MG63 (cell line): ENCODE results near the gene HOXC11. TPM values are rescaled to one million over a fixed set of nuclear protein-coding genes. Genes with fewer than 3 reads are reported as not detected.

Experiments
- DNase-seq: peaks from one replicate; pipeline ENCODE4 v3.0.0-alpha.2; 2020
- H3K27me3 ChIP-seq: fragments of 250-450 bp; sonication (Bioruptor Pico); 2 replicates; pipeline ENCODE4 v1.5.1; 2020; ENCODE audit warnings: mild to moderate bottlenecking, moderate library complexity
- H3K36me3 ChIP-seq: fragments of 250-450 bp; sonication (Bioruptor Pico); 2 replicates; pipeline ENCODE4 v1.5.1; 2020; ENCODE audit warnings: mild to moderate bottlenecking, moderate library complexity
- H3K4me3 ChIP-seq: fragments of 250-450 bp; sonication (Bioruptor Pico); 2 replicates; pipeline ENCODE4 v1.5.1; 2020; ENCODE audit warnings: mild to moderate bottlenecking, moderate library complexity
- H3K9me3 ChIP-seq: fragments of 250-450 bp; sonication (Bioruptor Pico); 2 replicates; pipeline ENCODE4 v1.5.1; 2020; ENCODE audit warnings: mild to moderate bottlenecking, moderate library complexity
- total RNA-seq: library from RNA; depleted of rRNA; stranded (reverse); fragments of >200 nt; shearing (Covaris generic); gene quantifications from 2 replicates; pipeline ENCODE4 v1.2.3, GENCODE V29; 2014; ENCODE audit warnings: low replicate concordance

The HOXC11 gene
- total RNA-seq, 1 experiment from 2014 or later = 1.3 TPM

DNA sequence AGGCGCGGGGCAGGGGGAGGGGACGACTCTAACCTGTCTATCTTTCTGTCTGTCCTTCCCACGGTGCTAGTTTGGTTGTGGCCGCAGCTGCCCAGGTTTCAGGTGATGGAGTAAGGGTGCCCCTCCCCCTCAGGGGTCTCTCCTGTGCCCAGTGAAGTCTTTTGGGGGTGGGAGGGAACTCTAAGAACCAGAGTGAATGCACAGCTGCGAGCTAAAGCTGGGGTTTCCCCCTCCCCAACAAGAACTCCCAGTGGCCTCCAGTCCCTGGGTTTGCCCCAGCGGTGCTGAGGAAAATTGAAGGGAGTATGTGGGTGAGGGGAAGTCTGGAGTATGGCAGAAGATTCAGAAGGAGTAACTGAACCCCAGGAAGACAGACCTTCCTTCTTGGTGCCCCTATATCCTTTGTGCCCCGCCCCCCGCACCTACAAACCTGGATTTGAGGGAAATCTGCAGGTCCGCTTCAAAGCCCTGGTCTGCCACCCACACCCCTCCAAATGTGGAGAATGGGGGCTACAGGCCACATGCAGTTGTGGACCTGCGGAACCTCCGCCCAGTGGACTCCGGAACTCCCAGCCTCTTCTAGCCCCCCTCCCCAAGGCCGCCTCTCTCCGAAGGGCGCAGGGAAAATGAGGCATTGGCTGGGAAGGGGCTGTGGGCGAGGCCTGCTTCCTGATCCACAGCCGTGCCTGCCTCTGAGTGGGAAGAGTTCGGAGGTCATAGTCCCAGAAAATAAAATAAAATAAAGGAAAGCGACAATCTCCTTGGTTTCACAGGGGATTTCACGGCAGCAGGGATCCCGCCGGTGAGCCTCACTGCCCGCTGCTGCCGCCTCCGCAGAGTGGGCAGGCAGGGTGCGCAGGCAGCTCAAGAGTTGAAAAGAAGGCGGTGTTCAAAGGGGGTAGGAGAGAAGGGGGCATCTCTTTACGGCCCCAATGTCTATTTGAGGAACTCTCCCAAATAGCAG is 23.6 kb downstream of the HOXC11 start:
- H3K36me3 ChIP-seq = peaks cover 8% of the 10 kb centered on the region
- DNase-seq = peak; percentile 47
- no peaks in the 10 kb centered on the region for H3K9me3 ChIP-seq
- H3K4me3 ChIP-seq = peak overlapping the region; percentile 72
- no peaks in the 10 kb centered on the region for H3K27me3 ChIP-seq

DNA sequence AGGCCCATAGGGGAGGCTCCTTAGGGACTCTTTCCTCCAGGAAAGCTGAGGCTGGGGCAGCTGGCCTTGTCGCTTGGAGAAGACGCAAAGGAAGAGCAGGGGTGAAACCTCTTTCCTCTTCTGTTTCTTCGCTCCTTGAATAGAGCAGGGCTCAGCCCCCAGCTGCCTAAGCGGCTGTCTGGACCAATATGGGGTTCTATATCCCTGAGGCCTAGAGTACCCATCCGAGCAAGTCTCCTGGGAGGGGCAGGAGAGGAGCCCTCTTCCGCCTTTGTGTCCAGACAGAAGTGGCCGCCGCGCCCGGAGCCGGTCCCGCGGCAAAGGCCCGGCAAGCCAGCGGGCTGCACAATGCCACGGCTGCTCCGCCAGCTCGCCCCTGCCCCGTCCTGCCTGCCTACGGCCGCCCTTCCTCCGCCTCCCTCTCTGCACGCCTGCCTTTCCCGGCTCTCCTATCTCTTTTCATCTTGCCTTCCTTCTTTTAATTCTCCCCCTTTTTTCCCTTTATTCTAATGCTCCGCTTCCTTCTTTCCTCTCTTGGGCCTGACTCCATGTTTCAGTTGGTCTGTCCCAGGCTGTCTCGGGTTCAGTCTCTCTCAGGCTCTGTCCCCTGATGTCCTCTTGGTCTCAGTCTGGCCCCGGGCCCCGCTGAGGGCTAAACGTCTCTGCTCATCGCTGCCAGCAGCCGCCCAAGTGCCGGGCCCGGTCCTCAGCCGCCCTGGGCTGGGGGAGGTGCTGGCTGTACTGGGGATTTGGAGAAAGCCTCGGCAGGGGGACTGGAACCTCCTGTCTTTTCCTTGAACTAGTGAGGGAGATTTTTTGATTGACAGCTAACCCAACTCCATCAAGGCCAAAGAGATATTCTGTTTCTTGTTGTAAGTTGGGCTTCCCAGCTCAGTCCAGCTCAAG is 24.5 kb downstream of the HOXC11 start:
- DNase-seq = peak; percentile 68
- H3K36me3 ChIP-seq = peaks cover 8% of the 10 kb centered on the region
- peak overlapping the region; percentile 72 for H3K4me3 ChIP-seq
- H3K9me3 ChIP-seq = no peaks in the 10 kb centered on the region
- no peaks in the 10 kb centered on the region for H3K27me3 ChIP-seq

DNA sequence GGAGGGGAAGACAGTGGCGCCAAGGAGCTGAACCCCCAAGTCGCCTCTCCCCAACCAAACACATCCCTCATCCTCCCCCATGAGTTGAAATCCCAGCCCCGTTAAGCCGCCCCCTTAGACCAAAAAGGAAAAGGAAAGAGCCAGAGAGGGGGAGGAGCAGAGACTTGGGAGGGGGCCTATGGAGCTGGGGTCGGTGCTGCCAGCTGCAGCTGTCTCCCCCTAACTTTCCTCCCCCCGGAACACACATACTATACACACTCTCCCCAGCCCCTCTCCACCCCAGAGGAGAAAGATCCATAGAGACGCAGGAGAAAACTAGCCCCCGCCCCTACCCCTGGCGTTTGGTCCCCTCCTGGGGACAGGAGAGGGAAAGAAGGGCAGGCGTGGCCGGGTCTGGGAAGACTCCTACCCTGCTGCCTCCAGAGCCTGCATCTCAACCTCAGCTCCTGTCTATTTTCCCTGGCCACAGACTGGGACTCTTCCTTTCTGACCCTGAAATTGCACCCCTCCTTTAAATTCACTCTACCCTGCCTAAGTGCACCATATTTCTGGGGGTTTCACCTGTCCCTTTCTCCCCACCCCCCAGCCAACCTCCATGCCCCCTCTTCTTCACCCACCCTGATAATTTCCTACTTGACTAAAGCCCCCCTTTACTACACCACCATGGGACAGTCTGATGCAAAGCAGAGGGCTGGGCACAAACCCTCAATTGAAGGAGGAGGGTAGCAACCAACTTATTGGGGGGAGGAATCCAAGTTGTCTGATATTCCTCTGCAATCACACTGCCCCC is 25.4 kb downstream of the HOXC11 start:
- Histone ChIP-seq H3K4me3 (peak overlapping the region; percentile 72), H3K27me3 (no peaks in the 10 kb centered on the region), H3K9me3 (no peaks in the 10 kb centered on the region), H3K36me3 (peaks cover 13% of the 10 kb centered on the region)
- DNase-seq = no peak

DNA sequence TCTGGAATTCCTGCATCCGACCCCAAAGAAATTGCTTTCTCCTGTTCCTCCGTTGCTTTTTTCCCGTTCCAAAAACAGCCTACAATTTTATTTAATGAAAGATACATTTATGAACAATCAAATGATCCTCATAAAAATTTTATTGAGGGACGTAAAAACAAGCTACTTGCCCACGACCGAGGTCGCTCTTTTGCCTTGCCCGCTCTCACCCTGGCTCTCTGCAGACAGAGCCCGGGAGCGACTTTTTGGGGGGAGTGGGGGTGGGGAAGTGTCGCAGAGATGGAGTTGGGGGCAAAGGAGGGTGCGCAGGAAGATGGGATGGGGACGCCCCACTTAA is 25.9 kb downstream of the HOXC11 start:
- DNase-seq = no peak
- peaks cover 13% of the 10 kb centered on the region for H3K36me3 ChIP-seq

DNA sequence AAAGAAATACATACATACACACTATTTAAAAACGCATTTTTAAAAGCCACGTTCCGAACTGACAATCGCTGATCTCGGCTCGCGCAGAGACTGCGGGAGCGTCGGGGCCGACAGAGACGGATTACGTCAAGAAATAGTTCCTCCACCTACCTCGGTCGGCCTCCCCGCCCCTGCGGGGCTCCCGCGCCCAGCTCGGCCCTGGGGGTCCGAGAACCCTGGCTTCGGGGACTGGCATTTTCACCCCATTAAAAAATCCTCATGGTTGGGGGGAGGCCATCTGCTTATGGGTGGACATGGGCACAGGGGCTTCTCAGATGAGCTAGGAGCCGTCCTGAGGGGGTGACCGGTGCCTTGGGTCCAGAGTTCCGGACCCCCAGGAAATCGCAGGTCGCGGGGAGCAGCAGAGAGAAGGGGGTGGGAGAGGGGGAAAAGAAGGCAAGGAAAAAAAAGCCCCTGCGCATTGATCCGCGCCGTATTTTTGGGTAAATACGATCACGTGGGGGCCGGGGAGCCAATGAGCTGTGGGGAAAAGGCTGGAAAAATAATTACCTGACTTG is 26.7 kb downstream of the HOXC11 start:
- Histone ChIP-seq H3K27me3 (no peaks in the 10 kb centered on the region), H3K4me3 (peak overlapping the region; percentile 72), H3K9me3 (no peaks in the 10 kb centered on the region), H3K36me3 (peaks cover 13% of the 10 kb centered on the region)
- DNase-seq = peak; percentile 81

More for the DNA sequence above, 25.9 kb downstream of the HOXC11 start:
- H3K9me3 ChIP-seq = no peaks in the 10 kb centered on the region
- H3K4me3 ChIP-seq = peak overlapping the region; percentile 72
- no peaks in the 10 kb centered on the region for H3K27me3 ChIP-seq

DNA sequence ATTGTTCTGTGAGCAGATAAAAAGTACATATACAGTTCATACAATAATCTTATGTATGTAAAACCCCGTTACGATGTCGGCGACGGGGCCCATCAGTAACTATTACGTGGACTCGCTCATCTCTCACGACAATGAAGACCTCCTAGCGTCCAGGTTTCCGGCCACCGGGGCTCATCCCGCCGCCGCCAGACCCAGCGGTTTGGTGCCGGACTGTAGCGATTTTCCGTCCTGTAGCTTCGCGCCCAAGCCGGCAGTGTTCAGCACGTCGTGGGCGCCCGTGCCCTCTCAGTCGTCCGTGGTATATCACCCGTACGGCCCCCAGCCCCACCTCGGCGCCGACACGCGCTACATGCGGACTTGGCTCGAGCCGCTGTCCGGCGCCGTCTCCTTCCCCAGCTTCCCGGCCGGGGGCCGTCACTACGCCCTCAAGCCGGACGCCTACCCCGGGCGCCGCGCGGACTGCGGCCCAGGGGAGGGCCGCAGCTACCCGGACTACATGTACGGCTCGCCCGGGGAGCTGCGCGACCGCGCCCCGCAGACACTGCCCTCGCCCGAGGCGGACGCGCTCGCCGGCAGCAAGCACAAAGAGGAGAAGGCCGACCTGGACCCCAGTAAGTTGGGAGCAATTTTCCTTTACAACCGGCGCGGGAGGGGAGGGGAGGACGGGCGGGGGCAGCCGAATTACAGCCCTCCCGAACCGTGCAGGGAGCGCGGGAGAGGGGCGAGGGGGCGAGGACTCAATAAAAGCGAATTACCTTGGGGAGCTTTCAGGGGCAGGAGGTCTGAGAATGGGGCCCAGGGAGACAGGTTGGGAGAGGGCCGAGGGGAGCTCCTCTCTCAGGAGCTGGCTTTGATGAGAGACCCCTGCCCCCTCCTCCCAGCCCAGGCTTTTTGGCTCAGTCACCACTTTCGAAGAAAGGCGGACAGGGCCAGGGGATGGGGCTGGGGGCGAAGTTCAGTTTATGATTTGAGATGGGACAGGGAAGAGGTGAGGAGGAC is 27.5 kb downstream of the HOXC11 start, which contains the start of gene HOXC9:
Gene HOXC9, plus strand, starts transcription at position 46 of the 999 bp plus-strand sequence. Its CDS starts 28 bp downstream, at position 74.
- Histone ChIP-seq H3K27me3 (no peaks in the 10 kb centered on the region), H3K9me3 (no peaks in the 10 kb centered on the region), H3K4me3 (peak within 1 kb of the TSS; percentile 72), H3K36me3 (peaks cover 9% of the 10 kb centered on the region; the same call in 1 of the 2 replicates)
- DNase-seq = no peak

DNA sequence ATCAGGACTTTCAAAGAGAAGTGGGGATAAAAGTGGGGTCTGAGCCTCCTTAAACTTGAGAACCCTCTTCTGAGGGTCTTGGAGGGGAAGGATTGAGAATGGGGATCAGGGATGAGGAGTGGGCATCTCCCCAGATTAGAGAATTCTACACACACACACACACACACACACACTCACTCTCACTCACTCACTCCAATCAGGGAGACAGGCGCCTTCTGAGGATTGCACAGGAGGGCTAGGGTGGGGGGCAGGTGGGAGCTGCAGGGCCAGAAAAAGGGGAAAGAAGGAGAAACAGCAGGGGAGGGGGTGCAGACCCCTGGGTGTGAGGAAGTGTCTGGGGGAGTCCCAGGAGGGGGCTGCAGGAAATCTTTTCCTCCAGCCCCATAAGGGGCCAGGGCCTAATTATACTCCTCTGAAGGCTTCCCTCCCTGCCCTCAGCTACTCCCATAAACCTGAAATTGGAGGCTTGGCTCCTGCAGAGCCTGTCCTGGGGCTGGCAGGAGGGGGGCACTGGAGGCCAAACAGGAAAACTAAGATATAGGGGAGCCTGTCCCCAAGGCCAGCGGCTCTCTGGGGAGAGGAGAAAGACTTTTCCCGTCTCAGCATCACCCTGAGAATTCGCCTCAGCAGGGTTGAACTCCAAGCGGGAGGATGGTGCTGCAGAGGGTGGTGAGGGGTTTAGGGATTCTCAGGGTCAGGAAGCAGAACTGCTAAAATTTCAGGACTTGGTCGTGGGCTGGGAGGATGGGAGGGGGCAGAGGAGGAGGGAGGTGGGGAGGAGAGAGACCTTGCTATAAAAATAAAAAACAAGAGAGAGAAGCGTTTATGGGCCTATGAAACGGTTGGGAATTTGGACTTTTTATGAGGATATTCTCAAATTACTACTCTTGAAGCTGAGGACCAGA is 28.6 kb downstream of the HOXC11 start:
- no peak for DNase-seq
- Histone ChIP-seq H3K27me3 (no peaks in the 10 kb centered on the region), H3K9me3 (no peaks in the 10 kb centered on the region), H3K4me3 (peak overlapping the region; percentile 72), H3K36me3 (peaks cover 15% of the 10 kb centered on the region)

DNA sequence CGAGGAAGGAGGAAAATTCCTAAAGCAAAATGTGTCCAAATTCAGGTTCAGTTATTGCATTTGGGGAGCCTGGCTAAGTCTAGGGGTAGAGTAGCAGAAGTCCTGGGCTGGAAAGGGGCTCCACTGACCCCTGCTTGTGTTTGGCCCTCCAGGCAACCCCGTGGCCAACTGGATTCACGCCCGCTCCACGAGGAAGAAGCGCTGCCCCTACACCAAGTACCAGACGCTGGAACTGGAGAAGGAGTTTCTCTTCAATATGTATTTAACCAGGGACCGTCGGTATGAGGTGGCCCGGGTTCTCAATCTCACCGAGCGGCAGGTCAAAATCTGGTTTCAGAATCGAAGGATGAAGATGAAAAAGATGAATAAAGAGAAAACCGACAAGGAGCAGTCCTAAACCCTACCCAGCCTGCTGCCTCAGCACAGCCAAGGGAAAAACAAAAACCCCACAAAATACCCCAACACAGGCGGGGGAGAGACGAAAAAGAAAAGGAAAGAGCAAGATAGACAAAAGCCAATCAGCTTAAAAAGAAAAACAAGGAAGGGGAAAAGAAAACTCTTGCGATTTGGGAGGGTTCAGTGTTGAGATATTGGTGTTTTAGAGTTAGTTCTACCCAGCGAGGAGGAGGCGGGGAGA is 29.5 kb downstream of the HOXC11 start:
- no peaks in the 10 kb centered on the region for H3K27me3 ChIP-seq
- no peak overlapping the region for H3K4me3 ChIP-seq
- H3K9me3 ChIP-seq = no peaks in the 10 kb centered on the region
- DNase-seq = no peak
- peaks cover 15% of the 10 kb centered on the region for H3K36me3 ChIP-seq

DNA sequence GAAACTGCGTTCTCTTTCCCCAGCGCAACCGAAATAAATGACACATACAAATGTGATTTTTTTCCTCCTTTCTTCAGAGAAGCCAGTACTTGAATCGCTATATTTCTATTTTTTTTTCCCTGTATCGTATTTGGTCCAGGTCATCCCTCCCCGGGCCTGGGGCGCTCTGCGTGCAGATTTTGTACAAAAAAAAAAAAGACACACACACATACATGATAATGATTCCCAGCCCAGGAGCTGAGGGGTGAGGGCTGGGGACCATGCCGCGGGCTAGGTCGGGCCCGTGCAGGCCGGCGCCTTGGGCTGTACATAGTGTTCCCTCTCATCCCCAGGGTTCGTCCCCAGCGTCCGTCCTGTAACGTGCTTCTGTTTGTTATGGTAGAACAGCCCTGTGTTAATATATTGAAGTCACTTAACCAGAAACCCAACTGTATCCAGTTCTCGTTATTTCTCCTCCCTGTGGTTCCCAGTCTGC is 30.0 kb downstream of the HOXC11 start:
- no peak overlapping the region for H3K4me3 ChIP-seq
- no peaks in the 10 kb centered on the region for H3K27me3 ChIP-seq
- H3K9me3 ChIP-seq = no peaks in the 10 kb centered on the region
- no peak for DNase-seq
- H3K36me3 ChIP-seq = peaks cover 15% of the 10 kb centered on the region

DNA sequence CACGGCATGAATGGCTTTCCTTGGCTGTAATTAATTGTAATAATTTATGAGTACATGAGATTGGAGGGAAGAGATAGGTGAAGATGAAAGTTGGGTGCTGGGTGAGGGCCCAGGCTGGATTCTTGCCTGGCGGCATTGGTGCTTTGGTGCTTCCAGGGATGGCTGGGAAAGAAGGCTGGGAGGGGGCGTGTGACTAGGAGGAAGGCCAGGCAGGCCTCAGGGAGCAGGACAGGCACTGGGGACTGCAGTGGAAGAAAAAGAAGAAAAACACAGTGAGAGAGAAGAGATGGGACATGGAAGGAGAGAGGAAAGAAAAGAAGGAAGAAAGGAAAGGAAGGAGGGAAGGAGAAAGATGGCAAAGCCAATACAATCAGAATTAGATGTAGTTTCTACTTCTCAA is 30.7 kb downstream of the HOXC11 start:
- DNase-seq = no peak
- Histone ChIP-seq H3K36me3 (peaks cover 15% of the 10 kb centered on the region), H3K27me3 (no peaks in the 10 kb centered on the region), H3K4me3 (no peak overlapping the region), H3K9me3 (no peaks in the 10 kb centered on the region)

DNA sequence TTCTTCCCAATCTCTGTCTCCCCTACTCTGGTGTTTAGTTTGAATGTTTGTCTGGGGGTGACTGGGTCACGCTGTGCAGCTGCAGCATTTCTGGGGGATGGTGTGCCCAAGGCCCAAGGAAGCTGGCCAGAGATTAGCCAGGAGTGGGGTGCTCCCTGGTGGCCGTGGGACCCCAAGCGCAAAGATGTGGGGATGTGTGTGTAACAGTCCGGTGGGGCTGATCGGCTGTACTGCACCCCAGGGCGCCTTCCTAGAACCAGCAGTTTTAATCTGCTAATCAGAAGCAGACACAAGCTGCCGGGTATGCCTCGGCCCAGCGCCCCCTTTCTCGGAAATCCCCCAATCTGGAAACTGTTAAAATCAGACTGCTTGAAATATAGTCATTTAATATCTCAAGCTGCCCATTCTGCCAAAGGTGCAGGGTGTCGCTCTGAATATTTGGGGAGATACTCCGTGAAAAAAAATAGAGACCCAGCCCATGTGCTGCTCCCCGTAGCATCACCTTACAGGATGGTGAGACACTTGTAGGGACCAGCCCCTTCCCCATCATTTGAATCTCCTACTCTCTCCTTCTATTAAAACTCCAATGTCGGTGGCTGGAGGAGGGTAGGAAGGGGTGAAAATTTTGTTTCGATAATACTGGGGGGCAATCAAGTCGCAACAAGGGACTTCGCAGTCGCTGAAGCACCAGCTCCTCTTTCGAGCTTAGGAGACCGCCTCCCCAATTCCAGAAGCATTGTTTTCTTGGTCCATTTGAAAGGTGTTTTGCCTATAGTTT is 31.3 kb downstream of the HOXC11 start:
- H3K9me3 ChIP-seq = no peaks in the 10 kb centered on the region
- no peaks in the 10 kb centered on the region for H3K27me3 ChIP-seq
- no peak for DNase-seq
- H3K4me3 ChIP-seq = no peak overlapping the region
- peaks cover 15% of the 10 kb centered on the region for H3K36me3 ChIP-seq

DNA sequence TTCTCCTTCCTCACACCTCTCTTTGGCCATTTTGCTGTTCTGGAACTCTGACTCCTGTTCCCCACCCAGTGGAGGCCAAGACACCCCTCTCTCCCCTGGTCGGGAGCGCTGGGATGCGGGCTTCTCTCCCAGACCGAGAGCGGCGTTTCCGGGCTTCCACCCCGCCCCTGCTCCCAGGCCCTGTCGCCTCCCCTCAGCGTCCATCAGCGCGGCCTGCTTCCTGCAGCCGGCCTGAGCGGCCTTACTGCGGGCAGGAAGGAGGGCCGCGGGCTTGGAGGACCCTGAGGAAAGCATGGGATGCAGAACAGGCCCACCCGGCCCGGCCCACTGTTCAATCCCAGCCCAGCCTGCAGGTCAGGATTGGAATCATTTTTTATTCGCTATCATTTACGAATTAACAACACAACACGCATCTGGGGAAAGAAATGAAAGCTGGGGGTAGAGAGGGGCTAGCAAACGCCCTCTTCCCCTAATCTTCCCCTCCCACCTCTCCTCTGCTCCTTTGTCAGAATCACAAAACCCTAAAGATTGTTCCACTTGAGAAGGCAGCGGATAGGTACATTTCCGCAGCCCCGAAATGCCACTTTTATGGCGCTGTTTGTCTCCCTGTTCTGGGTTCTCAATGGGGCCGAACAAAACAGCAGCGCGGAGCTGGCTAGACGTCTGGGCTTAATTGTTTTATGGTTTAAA is 32.1 kb downstream of the HOXC11 start:
- Histone ChIP-seq H3K36me3 (peaks cover 15% of the 10 kb centered on the region), H3K4me3 (no peak overlapping the region), H3K9me3 (no peaks in the 10 kb centered on the region), H3K27me3 (no peaks in the 10 kb centered on the region)
- no peak for DNase-seq

DNA sequence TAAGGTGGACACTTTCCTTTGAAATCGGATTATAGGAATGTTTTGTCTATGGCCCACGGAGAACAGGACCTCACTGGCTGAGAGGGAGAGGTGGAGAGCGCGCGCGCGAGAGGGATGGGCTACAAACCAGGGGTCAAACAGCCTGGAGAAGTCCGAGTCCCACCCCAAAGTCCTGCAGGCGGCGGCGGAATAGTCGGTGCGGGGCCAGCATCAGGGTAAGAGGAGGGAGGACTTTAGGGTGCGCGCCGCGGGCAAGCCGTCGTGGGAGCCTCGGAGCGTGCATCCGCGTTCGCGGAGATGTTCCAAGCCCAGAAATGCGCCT is 32.6 kb downstream of the HOXC11 start:
- Histone ChIP-seq H3K4me3 (no peak overlapping the region), H3K27me3 (no peaks in the 10 kb centered on the region), H3K36me3 (peaks cover 15% of the 10 kb centered on the region), H3K9me3 (no peaks in the 10 kb centered on the region)
- DNase-seq = no peak
